GM23338 (cell line): ENCODE measurements around the gene SCN4B. TPM values are rescaled to one million over a fixed set of nuclear protein-coding genes. Genes with fewer than 3 reads are reported as not detected.
"Not testable (repeated sequence)": the region's sequence is repeated elsewhere in the genome, so short reads cannot be mapped to it uniquely, and the experiment has no call there.

ENCODE experiments used
- ATAC-seq: fragments of 200-7000 bp; cut with Tn5 transposase; 3 replicates; pipeline ENCODE4 v1.9.1; 2020
- DNase-seq: peaks from one replicate; pipeline ENCODE4 v3.0.0-alpha.2; 2015; ENCODE audit warnings: low spot score
- H2AFZ ChIP-seq: fragments of 200-600 bp; sonication (generic); 2 replicates; pipeline ENCODE4 v1.8.0; 2016; ENCODE audit warnings: antibody characterized with exemption, mild to moderate bottlenecking, moderate library complexity
- H3F3A ChIP-seq: fragments of 200-600 bp; sonication (generic); replicated peaks from 2 replicates; pipeline ENCODE4 v1.8.0; 2017; ENCODE audit warnings: antibody characterized with exemption, mixed run types, low read depth
- H3K27ac ChIP-seq: fragments of 200-600 bp; sonication (generic); 2 replicates; pipeline ENCODE4 v1.6.1; 2016; ENCODE audit warnings: low read depth
- H3K27me3 ChIP-seq: fragments of 200-600 bp; sonication (generic); 2 replicates; pipeline ENCODE4 v1.8.0; 2016; ENCODE audit warnings: mild to moderate bottlenecking, mixed run types, moderate library complexity; ENCODE audit not compliant: insufficient read depth
- H3K36me3 ChIP-seq: fragments of 200-600 bp; sonication (generic); 2 replicates; pipeline ENCODE4 v1.8.0; 2016; ENCODE audit warnings: mild to moderate bottlenecking; ENCODE audit not compliant: insufficient read depth
- H3K4me1 ChIP-seq: fragments of 200-600 bp; sonication (generic); 2 replicates; pipeline ENCODE4 v1.8.0; 2016; ENCODE audit warnings: mild to moderate bottlenecking, moderate library complexity; ENCODE audit not compliant: insufficient read depth
- H3K4me2 ChIP-seq: fragments of 200-600 bp; sonication (generic); 2 replicates; pipeline ENCODE4 v1.7.1; 2017; ENCODE audit warnings: mixed run types
- H3K4me3 ChIP-seq: fragments of 200-600 bp; sonication (generic); 2 replicates; pipeline ENCODE4 v1.6.1; 2016; ENCODE audit warnings: mixed run types
- H3K79me2 ChIP-seq: fragments of 200-600 bp; sonication (generic); replicated peaks from 2 replicates; pipeline ENCODE4 v1.8.0; 2017; ENCODE audit warnings: mild to moderate bottlenecking; ENCODE audit not compliant: insufficient read depth
- H3K9me2 ChIP-seq: fragments of 200-600 bp; sonication (generic); 2 replicates; pipeline ENCODE4 v1.8.0; 2017; ENCODE audit not compliant: insufficient read depth
- H4K20me1 ChIP-seq: fragments of 200-600 bp; sonication (generic); replicated peaks from 2 replicates; pipeline ENCODE4 v1.8.0; 2017; ENCODE audit warnings: mild to moderate bottlenecking; ENCODE audit not compliant: insufficient read depth
- H3K27ac Mint-ChIP-seq: 2 replicates; pipeline ENCODE4 v1.8.0; 2020; ENCODE audit warnings: inconsistent platforms, mild to moderate bottlenecking, moderate library complexity, mixed read lengths
- H3K27me3 Mint-ChIP-seq: 3 replicates; pipeline ENCODE4 v1.8.0; 2022; ENCODE audit warnings: low read depth, mild to moderate bottlenecking, moderate library complexity, mixed read lengths, inconsistent platforms; ENCODE audit not compliant: insufficient read depth, poor library complexity
- H3K36me3 Mint-ChIP-seq: 3 replicates; pipeline ENCODE4 v1.8.0; 2021; ENCODE audit warnings: low read depth, mild to moderate bottlenecking, inconsistent platforms, moderate library complexity, mixed read lengths
- H3K4me1 Mint-ChIP-seq: 3 replicates; pipeline ENCODE4 v1.8.0; 2020; ENCODE audit warnings: mild to moderate bottlenecking, inconsistent platforms, mixed read lengths
- H3K4me3 Mint-ChIP-seq: 3 replicates; pipeline ENCODE4 v1.8.0; 2021; ENCODE audit warnings: moderate library complexity, mild to moderate bottlenecking, inconsistent platforms, mixed read lengths
- H3K9me3 Mint-ChIP-seq: 3 replicates; pipeline ENCODE4 v1.8.0; 2020; ENCODE audit warnings: moderate library complexity, mild to moderate bottlenecking, inconsistent platforms, mixed read lengths
- CTCF ChIP-seq, 2 experiments: fragments of 200-600 bp in 1 of 2; sonication (generic) in 1 of 2; conservative IDR thresholded peaks; 2 replicates each; pipeline versions ENCODE4 v1.5.1 to v1.6.1; 2016 to 2017; ENCODE audit warnings: antibody characterized with exemption in 2 of 2, low read depth in 2 of 2, mild to moderate bottlenecking in 2 of 2, moderate library complexity in 1 of 2
- ZNF462 ChIP-seq: fragments of 250-450 bp; sonication (Bioruptor Pico); IDR thresholded peaks from 2 replicates; pipeline ENCODE4 v1.5.0; 2020; ENCODE audit warnings: mild to moderate bottlenecking, moderate library complexity
- polyA plus RNA-seq: library from polyadenylated mRNA; unstranded; fragments of >200 nt; fragmentation: Nextera tagmentation; extraction: Ambion mirVana; gene quantifications from 2 replicates; pipeline ENCODE4 v1.2.1, GENCODE V29; 2016
- total RNA-seq: library from RNA; depleted of rRNA; stranded (reverse); fragments of >200 nt; shearing (Covaris generic); gene quantifications from 2 replicates; pipeline ENCODE4 v1.2.3, GENCODE V29; 2014

SCN4B gene
- total and polyA plus RNA-seq, 2 experiments from 2014 or later = 0.45 to 3.0 TPM

- no peak for TF ChIP-seq ZNF462
- TF ChIP-seq CTCF (conservative IDR thresholded peaks at IDR 0.05; ENCODE audit: low read depth in 2 of 2) = no peak
These were observed 32.4 kb upstream of the SCN4B start (continued) for GRCh38 chr11:118184784-118185579.

GRCh38 chr11:118183691-118184090 is 31.1 kb upstream of the SCN4B start:
- H3K4me1 Mint-ChIP-seq = peaks cover 20% of the 10 kb centered on the region
- not testable (repeated sequence) for H3K36me3 ChIP-seq, H3K79me2 ChIP-seq, H3K4me3 Mint-ChIP-seq, H4K20me1 ChIP-seq, H2AFZ ChIP-seq, H3K4me3 ChIP-seq, H3K36me3 Mint-ChIP-seq, H3F3A ChIP-seq, ATAC-seq, H3K4me2 ChIP-seq, H3K27ac Mint-ChIP-seq, DNase-seq, H3K9me3 Mint-ChIP-seq, H3K27me3 ChIP-seq, H3K27ac ChIP-seq, H3K4me1 ChIP-seq, H3K9me2 ChIP-seq, H3K27me3 Mint-ChIP-seq
